Eye (tissue), 1 donor: ENCODE results near the gene PPP2R5D.

Experiments used
- DNase-seq: peaks from one replicate; pipeline ENCODE4 v3.0.0-alpha.2; 2015

Gene PPP2R5D

GRCh38 chr6:43060034-43060754 lies 75.8 kb downstream of the PPP2R5D start:
- no peak for DNase-seq

GRCh38 chr6:43060755-43061633 lies 76.6 kb downstream of the PPP2R5D start:
- DNase-seq = no peak

GRCh38 chr6:43061861-43062260 lies 77.5 kb downstream of the PPP2R5D start:
- no peak for DNase-seq
